Prostate gland (tissue), 2 donors: ENCODE measurements around the gene STMP1.

Experiments used
- POLR2A ChIP-seq: fragments of 450-650 bp; IDR thresholded peaks from one replicate; pipeline ENCODE4 v1.6.1; 2016; ENCODE audit warnings: antibody characterized with exemption, mild to moderate bottlenecking
- POLR2AphosphoS5 ChIP-seq: sonication (generic); formaldehyde crosslinking; IDR thresholded peaks from one replicate; pipeline ENCODE4 v1.6.1; 2017; ENCODE audit warnings: antibody characterized with exemption
- TF ChIP-seq, protein P1 (sequence below), 4 experiments: fragments of 200-600 bp in 2 of 4; fragments of 450-650 bp in 2 of 4; sonication (generic) in 2 of 4; IDR thresholded peaks; 1 replicate in 3 of 4; 2 replicates in 1 of 4; pipeline ENCODE4 v1.5.1; 2016 to 2019; ENCODE audit warnings: antibody characterized with exemption in 4 of 4, mild to moderate bottlenecking in 2 of 4, moderate library complexity in 2 of 4

DNA sequence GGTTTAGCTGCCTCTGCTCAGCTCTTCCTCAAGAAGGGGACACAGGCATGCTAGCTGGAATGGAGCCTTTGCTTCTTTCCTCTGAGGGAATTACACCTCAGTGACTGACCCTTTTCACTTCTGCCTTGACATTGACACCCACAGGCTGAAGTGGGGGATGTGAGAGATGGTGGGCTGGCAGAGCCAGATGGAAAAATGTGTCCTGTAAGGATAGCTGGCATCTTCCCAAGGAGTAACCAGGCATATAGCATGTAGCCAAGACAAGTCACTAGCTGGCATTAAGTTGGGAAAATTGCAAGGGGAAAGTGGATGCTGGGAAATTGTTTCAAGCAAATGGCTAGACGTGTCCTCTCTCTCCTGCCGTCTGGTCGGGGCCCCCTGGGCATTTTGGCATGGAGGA, 19.9 kb downstream of the STMP1 start:
- TF ChIP-seq, protein P1, sequence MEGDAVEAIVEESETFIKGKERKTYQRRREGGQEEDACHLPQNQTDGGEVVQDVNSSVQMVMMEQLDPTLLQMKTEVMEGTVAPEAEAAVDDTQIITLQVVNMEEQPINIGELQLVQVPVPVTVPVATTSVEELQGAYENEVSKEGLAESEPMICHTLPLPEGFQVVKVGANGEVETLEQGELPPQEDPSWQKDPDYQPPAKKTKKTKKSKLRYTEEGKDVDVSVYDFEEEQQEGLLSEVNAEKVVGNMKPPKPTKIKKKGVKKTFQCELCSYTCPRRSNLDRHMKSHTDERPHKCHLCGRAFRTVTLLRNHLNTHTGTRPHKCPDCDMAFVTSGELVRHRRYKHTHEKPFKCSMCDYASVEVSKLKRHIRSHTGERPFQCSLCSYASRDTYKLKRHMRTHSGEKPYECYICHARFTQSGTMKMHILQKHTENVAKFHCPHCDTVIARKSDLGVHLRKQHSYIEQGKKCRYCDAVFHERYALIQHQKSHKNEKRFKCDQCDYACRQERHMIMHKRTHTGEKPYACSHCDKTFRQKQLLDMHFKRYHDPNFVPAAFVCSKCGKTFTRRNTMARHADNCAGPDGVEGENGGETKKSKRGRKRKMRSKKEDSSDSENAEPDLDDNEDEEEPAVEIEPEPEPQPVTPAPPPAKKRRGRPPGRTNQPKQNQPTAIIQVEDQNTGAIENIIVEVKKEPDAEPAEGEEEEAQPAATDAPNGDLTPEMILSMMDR (IDR thresholded peaks at IDR 0.05) = no peak
- TF ChIP-seq POLR2A (no peak), POLR2AphosphoS5 (no peak)
